ENCODE measurements around the gene NACA.

NACA gene

DNA sequence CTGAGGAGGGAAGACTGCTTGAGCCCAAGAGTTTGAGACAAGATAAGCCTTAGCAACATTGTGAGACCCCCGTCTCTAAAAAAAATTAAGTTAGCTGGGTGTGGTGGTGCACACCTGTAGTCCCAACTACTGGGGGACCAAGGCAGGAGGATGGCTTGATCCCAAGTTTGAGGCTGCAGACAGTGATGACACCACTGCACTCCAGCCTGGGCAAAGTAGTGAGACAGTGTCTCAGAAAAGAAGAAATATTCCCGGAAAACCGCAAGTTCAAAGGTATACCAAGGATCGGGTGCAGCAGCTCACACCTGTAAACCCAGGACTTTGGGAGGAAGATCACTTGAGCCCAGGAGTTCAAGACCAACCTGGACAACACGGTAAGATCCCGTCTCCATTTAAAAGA is 42.8 kb downstream of the NACA start:
- H3K36me3 ChIP-seq (ENCODE audit: insufficient read depth, low read length): peaks cover 5% of the 10 kb centered on the region
- H3K9ac ChIP-seq (ENCODE audit: low read length): no peak overlapping the region
- H3K27ac ChIP-seq (ENCODE audit: low read depth, low read length): no peak overlapping the region
- peaks cover 27% of the 10 kb centered on the region for H3K4me1 ChIP-seq (ENCODE audit: insufficient read depth, low read length)
- no peak overlapping the region for H3K4me3 ChIP-seq (ENCODE audit: low read depth in 1 of 2, low read length in 2 of 2)
- no peaks in the 10 kb centered on the region for H3K27me3 ChIP-seq (ENCODE audit: control insufficient read depth in 1 of 2, insufficient read depth in 2 of 2, low read length in 2 of 2)
- H3K9me3 ChIP-seq (ENCODE audit: low read length): no peaks in the 10 kb centered on the region

DNA sequence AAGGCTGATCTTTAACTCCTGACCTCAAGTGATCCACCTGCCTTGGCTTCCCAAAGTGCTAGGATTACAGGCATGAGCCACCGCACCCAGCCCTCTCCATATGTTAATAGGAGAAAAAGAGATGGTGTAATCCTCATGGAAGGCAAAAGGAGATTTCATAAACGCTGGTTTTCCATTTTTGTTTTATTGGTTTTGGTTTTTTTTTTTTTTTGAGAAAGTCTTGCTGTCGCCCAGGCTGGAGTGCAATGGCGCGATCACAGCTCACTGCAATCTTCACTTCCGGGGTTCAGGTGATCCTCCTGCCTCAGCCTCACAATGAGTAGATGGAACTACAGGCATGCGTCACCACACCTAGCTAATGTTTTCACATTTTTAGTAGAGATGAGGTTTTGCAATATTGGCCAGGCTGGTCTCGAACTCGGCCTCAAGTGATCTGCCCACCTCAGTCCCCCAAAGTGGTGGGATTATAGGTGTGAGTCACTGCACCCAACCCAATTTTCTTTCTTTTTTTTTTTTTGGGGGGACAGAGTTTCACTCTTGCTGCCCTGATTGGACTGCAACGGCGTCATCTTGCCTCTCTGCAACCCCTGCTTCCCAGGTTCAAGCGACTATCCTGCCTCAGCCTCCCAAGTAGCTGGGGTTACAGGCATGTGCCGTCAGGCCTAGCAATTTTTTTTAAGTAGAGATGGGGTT is 45.1 kb downstream of the NACA start:
- Histone ChIP-seq H3K4me3 (ENCODE audit: low read depth in 1 of 2, low read length in 2 of 2) (no peak overlapping the region), H3K9me3 (ENCODE audit: low read length) (no peaks in the 10 kb centered on the region), H3K9ac (ENCODE audit: low read length) (no peak overlapping the region), H3K36me3 (ENCODE audit: insufficient read depth, low read length) (peaks cover 5% of the 10 kb centered on the region), H3K4me1 (ENCODE audit: insufficient read depth, low read length) (peaks cover 24% of the 10 kb centered on the region), H3K27ac (ENCODE audit: low read depth, low read length) (no peak overlapping the region), H3K27me3 (ENCODE audit: control insufficient read depth in 1 of 2, insufficient read depth in 2 of 2, low read length in 2 of 2) (no peaks in the 10 kb centered on the region)

DNA sequence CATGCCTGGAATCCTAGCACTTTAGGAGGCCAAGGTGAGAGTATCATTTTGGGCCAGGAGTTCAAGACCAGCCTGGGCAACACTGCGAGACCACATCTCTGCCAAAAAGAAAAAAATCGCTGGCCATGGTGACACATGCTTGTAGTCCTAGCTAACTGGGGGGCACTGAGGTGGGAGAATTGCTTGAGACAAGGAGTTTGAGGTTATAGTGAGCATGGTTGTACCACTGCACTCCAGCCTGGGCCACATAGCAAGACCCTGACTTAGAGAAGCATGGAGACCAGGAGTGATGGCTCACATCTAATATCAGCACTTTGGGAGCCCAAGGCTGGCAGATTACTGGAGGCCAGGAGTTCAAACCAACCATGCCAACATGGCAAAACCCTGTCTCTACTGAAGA is 46.2 kb downstream of the NACA start:
- Histone ChIP-seq H3K9ac (ENCODE audit: low read length) (no peak overlapping the region), H3K9me3 (ENCODE audit: low read length) (no peaks in the 10 kb centered on the region), H3K4me3 (ENCODE audit: low read depth in 1 of 2, low read length in 2 of 2) (no peak overlapping the region), H3K4me1 (ENCODE audit: insufficient read depth, low read length) (peaks cover 24% of the 10 kb centered on the region), H3K27ac (ENCODE audit: low read depth, low read length) (no peak overlapping the region), H3K36me3 (ENCODE audit: insufficient read depth, low read length) (peaks cover 5% of the 10 kb centered on the region), H3K27me3 (ENCODE audit: control insufficient read depth in 1 of 2, insufficient read depth in 2 of 2, low read length in 2 of 2) (no peaks in the 10 kb centered on the region)

DNA sequence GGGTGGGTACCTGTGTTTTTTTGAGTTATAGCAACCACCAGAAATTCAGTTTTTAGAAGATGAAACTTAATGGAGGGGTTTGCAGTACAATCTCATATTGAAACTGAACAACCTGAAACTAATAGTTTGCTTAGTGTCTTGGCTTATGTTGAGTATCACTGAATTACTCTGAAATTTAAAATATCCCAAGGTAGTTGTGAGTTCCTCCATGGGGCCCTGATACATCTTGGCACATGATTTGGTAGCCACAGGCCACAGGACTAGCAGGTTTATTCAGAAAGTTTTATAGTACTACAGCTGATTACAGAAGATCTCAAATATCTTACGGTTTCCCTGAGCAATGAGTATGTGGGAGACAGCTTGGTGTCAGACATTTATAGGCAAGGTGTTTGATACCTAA is 47.4 kb downstream of the NACA start:
- Histone ChIP-seq H3K9ac (ENCODE audit: low read length) (no peak overlapping the region), H3K4me1 (ENCODE audit: insufficient read depth, low read length) (peaks cover 30% of the 10 kb centered on the region), H3K27me3 (ENCODE audit: control insufficient read depth in 1 of 2, insufficient read depth in 2 of 2, low read length in 2 of 2) (no peaks in the 10 kb centered on the region), H3K27ac (ENCODE audit: low read depth, low read length) (no peak overlapping the region), H3K36me3 (ENCODE audit: insufficient read depth, low read length) (peaks cover 5% of the 10 kb centered on the region), H3K4me3 (ENCODE audit: low read depth in 1 of 2, low read length in 2 of 2) (no peak overlapping the region), H3K9me3 (ENCODE audit: low read length) (no peaks in the 10 kb centered on the region)

DNA sequence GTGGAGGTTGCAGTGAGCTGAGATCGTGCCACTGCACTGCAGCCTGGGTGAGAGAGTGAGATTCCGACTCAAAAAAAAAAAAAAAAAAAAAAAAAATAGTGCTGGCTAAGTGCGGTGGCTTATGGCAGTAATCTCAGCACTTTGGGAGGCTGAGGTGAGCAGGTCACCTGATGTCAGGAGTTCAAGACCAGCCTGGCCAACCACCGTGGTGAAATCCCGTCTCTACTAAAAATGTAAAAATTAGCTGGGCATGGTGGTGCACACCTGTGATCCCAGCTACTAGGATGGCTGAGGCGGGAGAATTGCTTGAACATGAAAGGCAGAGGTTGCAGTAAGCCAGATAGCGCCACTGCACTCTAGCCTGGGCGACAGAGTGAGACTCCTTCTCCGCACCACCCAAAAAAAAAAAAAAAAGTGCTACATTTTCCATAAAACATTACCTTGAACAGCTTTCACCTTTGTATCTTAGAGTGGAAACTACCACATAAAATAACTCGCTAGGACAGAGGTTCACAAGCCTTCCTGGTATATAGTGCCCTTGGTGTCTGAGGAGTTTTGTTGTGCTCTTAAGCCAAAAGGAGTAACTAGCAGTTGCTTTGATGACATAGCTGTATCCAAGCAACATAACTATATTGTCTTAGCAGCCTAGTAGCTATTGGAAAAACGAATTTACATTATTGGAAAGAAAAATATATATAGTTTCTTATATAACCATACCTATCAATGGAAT is 48.1 kb downstream of the NACA start:
- Histone ChIP-seq H3K4me1 (ENCODE audit: insufficient read depth, low read length) (peaks cover 36% of the 10 kb centered on the region), H3K27me3 (ENCODE audit: control insufficient read depth in 1 of 2, insufficient read depth in 2 of 2, low read length in 2 of 2) (no peaks in the 10 kb centered on the region), H3K36me3 (ENCODE audit: insufficient read depth, low read length) (peaks cover 10% of the 10 kb centered on the region), H3K9me3 (ENCODE audit: low read length) (no peaks in the 10 kb centered on the region), H3K27ac (ENCODE audit: low read depth, low read length) (no peak overlapping the region), H3K9ac (ENCODE audit: low read length) (no peak overlapping the region), H3K4me3 (ENCODE audit: low read depth in 1 of 2, low read length in 2 of 2) (no peak overlapping the region)

DNA sequence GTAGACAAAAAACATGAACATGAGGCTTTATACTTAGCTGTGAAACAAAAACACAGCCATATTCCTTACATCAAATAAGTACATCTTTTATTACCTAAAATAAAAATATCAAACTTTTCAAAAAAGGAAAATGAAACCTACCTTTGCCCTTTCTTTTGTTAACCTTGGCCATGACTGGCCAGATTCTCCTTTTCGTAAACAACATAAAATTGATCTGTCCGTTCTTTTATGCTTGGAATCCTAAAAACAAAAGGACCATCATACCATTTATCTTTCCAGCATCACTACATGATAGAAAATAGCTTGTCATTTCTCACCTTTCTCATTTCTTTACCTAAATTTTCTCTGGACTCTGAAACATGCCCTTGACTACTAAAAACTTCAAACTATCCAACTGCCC is 53.5 kb downstream of the NACA start:
- Histone ChIP-seq H3K27me3 (ENCODE audit: control insufficient read depth in 1 of 2, insufficient read depth in 2 of 2, low read length in 2 of 2) (no peaks in the 10 kb centered on the region), H3K36me3 (ENCODE audit: insufficient read depth, low read length) (peaks cover 49% of the 10 kb centered on the region), H3K9me3 (ENCODE audit: low read length) (no peaks in the 10 kb centered on the region), H3K9ac (ENCODE audit: low read length) (no peak overlapping the region), H3K27ac (ENCODE audit: low read depth, low read length) (no peak overlapping the region), H3K4me3 (ENCODE audit: low read depth in 1 of 2, low read length in 2 of 2) (no peak overlapping the region), H3K4me1 (ENCODE audit: insufficient read depth, low read length) (peaks cover 23% of the 10 kb centered on the region)

DNA sequence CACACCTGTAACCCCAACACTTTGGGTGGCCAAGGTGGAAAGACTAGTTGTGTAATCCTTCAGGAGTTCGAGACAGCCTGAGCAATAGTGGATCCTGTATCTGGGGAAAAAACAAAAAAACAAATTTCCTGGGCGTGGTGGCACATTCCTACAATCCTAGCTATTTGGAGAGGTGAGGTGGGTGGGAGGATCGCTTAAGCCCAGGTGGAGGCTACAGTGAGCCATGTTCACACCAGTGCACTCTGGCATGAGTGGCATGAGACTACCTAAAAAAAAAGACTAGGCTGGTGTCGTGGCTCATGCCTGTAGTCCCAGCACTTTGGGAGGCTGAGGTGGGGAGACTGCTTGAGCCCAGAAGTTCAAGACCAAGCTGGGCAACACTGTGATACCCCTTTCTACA is 54.3 kb downstream of the NACA start:
- no peak overlapping the region for H3K27ac ChIP-seq (ENCODE audit: low read depth, low read length)
- H3K9me3 ChIP-seq (ENCODE audit: low read length): no peaks in the 10 kb centered on the region
- peaks cover 23% of the 10 kb centered on the region for H3K4me1 ChIP-seq (ENCODE audit: insufficient read depth, low read length)
- H3K27me3 ChIP-seq (ENCODE audit: control insufficient read depth in 1 of 2, insufficient read depth in 2 of 2, low read length in 2 of 2): no peaks in the 10 kb centered on the region
- no peak overlapping the region for H3K4me3 ChIP-seq (ENCODE audit: low read depth in 1 of 2, low read length in 2 of 2)
- H3K9ac ChIP-seq (ENCODE audit: low read length): no peak overlapping the region
- H3K36me3 ChIP-seq (ENCODE audit: insufficient read depth, low read length): peaks cover 57% of the 10 kb centered on the region

DNA sequence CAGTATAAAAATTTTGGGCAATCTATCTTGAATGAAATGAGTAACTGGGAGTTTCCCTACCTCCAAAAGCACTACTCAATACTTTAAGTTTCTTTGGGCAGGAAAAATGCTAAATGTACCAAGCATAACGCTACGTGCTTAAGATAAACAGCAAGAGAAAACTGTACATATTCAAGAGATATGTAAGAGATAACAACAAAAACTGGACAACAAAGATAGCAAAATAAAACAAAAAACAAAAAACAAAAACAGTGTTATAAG is 57.0 kb downstream of the NACA start:
- no peaks in the 10 kb centered on the region for H3K9me3 ChIP-seq (ENCODE audit: low read length)
- no peak overlapping the region for H3K4me3 ChIP-seq (ENCODE audit: low read depth in 1 of 2, low read length in 2 of 2)
- no peaks in the 10 kb centered on the region for H3K27me3 ChIP-seq (ENCODE audit: control insufficient read depth in 1 of 2, insufficient read depth in 2 of 2, low read length in 2 of 2)
- H3K4me1 ChIP-seq (ENCODE audit: insufficient read depth, low read length): peaks cover 22% of the 10 kb centered on the region
- H3K27ac ChIP-seq (ENCODE audit: low read depth, low read length): no peak overlapping the region
- peaks cover 79% of the 10 kb centered on the region for H3K36me3 ChIP-seq (ENCODE audit: insufficient read depth, low read length)
- no peak overlapping the region for H3K9ac ChIP-seq (ENCODE audit: low read length)
